ENCODE data around the gene ALKBH4. TPM values are rescaled to one million over a fixed set of nuclear protein-coding genes. Genes with fewer than 3 reads are reported as not detected.

ALKBH4 gene
- total and polyA plus RNA-seq, 10 of the 15 experiments (the other 5 are each of a cell fraction or from before 2014, with no cell fraction given), result 4.1 to 16.9 (median 11.3) TPM

DNA sequence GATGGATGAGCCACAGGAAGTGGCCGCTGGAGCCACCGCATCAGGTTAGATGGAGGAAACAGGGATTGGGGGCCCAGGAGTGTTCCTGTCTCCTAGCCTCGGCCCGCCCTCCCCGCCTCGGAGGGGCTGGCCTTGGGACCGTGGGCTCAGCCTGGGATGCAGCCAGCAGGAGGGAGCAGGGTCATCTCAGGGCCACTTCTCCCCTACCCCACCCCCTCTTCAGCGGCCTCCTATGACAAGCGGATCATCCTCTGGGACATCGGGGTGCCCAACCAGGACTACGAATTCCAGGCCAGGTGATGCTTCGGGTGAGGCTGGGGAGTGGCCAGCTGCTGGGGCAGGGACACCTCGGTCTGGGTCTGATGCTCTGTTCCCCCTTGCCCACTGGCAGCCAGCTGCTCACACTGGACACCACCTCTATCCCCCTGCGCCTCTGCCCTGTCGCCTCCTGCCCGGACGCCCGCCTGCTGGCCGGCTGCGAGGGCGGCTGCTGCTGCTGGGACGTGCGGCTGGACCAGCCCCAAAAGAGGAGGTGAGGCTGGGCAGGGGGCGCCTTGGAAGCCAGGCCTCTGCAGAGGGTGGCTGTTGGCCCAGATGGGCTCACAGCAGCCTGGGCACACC lies 4.8 kb upstream of the ALKBH4 start (continued):
- TF ChIP-seq CUX1 (IDR thresholded peaks at IDR 0.05; ENCODE audit: insufficient replicate concordance, low read depth, low read length) (no peak), ZZZ3 (IDR thresholded peaks at IDR 0.05; ENCODE audit: control insufficient read depth, insufficient read length, low read depth) (no peak), SMAD5 (IDR thresholded peaks at IDR 0.05; ENCODE audit: low read depth) (no peak), ETV6 (conservative IDR thresholded peaks at IDR 0.05 in 1 of 2, IDR thresholded peaks at IDR 0.05 in 1 of 2; ENCODE audit: borderline replicate concordance in 1 of 2, low read depth in 1 of 2) (no peak)

Data from GM12878 (cell line).